Middle frontal gyrus (tissue), 1 donor: Measurements from ENCODE around the gene MILR1.
"Not testable (repeated sequence)": the region's sequence is repeated elsewhere in the genome, so short reads cannot be mapped to it uniquely, and the experiment has no call there.

ENCODE experiments used
- DNase-seq: peaks from one replicate; pipeline ENCODE4 v3.0.0-alpha.2; 2015; ENCODE audit warnings: low spot score; ENCODE audit errors: extremely low spot score

Gene MILR1

GRCh38 chr17:64428406-64428805, 20.5 kb upstream of the MILR1 start:
- DNase-seq: no peak

- not testable (repeated sequence) for DNase-seq
Observed at GRCh38 chr17:64430036-64430435, 18.9 kb upstream of the MILR1 start.

GRCh38 chr17:64431534-64431933, 17.4 kb upstream of the MILR1 start:
- DNase-seq: no peak

GRCh38 chr17:64437944-64438525, 10.9 kb upstream of the MILR1 start:
- DNase-seq: no peak

- DNase-seq: not testable (repeated sequence)
Observed at GRCh38 chr17:64439521-64439920, 9.4 kb upstream of the MILR1 start.

- no peak for DNase-seq
Observed at GRCh38 chr17:64439956-64440355, 9.0 kb upstream of the MILR1 start.

GRCh38 chr17:64441772-64442540, 7.0 kb upstream of the MILR1 start:
- no peak for DNase-seq

- no peak for DNase-seq
Observed at GRCh38 chr17:64442541-64442971, 6.4 kb upstream of the MILR1 start.

- DNase-seq: no peak
Observed at GRCh38 chr17:64443086-64443760, 5.7 kb upstream of the MILR1 start.

GRCh38 chr17:64447526-64447925, 1.4 kb upstream of the MILR1 start:
- no peak for DNase-seq

GRCh38 chr17:64449545-64449944, 630 bp downstream of the MILR1 start:
- DNase-seq: no peak

- no peak for DNase-seq
Observed at GRCh38 chr17:64455993-64456885, 7.3 kb downstream of the MILR1 start.

GRCh38 chr17:64457156-64457555, 8.2 kb downstream of the MILR1 start:
- DNase-seq: no peak

- DNase-seq: no peak
Observed at GRCh38 chr17:64458756-64459155, 9.8 kb downstream of the MILR1 start.

- DNase-seq: no peak
Observed at GRCh38 chr17:64459284-64459747, 10.4 kb downstream of the MILR1 start.

- not testable (repeated sequence) for DNase-seq
Observed at GRCh38 chr17:64459818-64460217, 10.9 kb downstream of the MILR1 start.

- DNase-seq: no peak
Observed at GRCh38 chr17:64460955-64461354, 12.0 kb downstream of the MILR1 start.

GRCh38 chr17:64461788-64462187, 12.9 kb downstream of the MILR1 start:
- DNase-seq: no peak

GRCh38 chr17:64466019-64466735, 17.3 kb downstream of the MILR1 start:
- DNase-seq: no peak

- DNase-seq: not testable (repeated sequence)
Observed at GRCh38 chr17:64466834-64467233, 17.9 kb downstream of the MILR1 start.

- no peak for DNase-seq
Observed at GRCh38 chr17:64470625-64471024, 21.7 kb downstream of the MILR1 start.
